Suprapubic skin (tissue), 4 donors: ENCODE data around the gene PLAGL2.

Experiments used
- CTCF ChIP-seq, 2 donors: fragments of 200-600 bp in 1 of 2; fragments of 450-650 bp in 1 of 2; sonication (generic) in 1 of 2; IDR thresholded peaks; one replicate each; pipeline ENCODE4 v1.5.1; 2016 to 2019; ENCODE audit warnings: antibody characterized with exemption in 2 of 2, mild to moderate bottlenecking in 1 of 2, moderate library complexity in 1 of 2
- EP300 ChIP-seq: sonication (generic); formaldehyde crosslinking; IDR thresholded peaks from one replicate; pipeline ENCODE4 v1.6.1; 2017; ENCODE audit warnings: antibody characterized with exemption
- POLR2A ChIP-seq, 2 donors: fragments of 450-650 bp; IDR thresholded peaks; one replicate each; pipeline ENCODE4 v1.6.1; 2017; ENCODE audit warnings: antibody characterized with exemption in 2 of 2, mild to moderate bottlenecking in 2 of 2, moderate library complexity in 2 of 2
- POLR2AphosphoS5 ChIP-seq, 3 donors: sonication (generic); formaldehyde crosslinking; IDR thresholded peaks; one replicate each; pipeline ENCODE4 v1.6.1; 2017; ENCODE audit warnings: antibody characterized with exemption in 3 of 3

GRCh38 chr20:32238483-32239425 lies 31.2 kb upstream of the PLAGL2 start:
- TF ChIP-seq CTCF (IDR thresholded peaks at IDR 0.05) (no peak), POLR2A (IDR thresholded peaks at IDR 0.05) (no peak), EP300 (no peak), POLR2AphosphoS5 (IDR thresholded peaks at IDR 0.05) (no peak)
